Measurements from ENCODE around the gene SMYD3.

DNA sequence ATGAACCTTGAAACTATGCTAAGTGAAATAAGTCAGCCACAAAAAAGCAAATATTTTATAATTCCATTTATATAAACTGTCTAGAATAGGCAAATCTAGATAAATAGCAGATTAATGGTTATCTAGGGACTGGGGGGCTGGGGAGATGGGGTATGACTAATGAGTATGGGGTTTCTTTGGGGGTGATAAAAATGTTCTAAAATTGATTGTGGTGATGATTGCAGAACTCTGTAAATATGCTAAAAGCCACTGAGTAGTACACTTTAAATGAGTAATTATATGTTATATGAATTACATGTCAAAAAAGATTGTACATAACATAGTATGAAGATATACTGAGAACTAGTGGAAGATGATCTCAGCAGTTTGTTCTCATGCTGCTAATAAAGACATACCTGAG lies 677.3 kb downstream of the SMYD3 start:
- TF ChIP-seq CTCF (IDR thresholded peaks at IDR 0.05) (no peak), POLR2A (IDR thresholded peaks at IDR 0.05) (no peak)
